EH (cell line): Measurements from ENCODE around the gene MLXIP.
A peak's percentile ranks its signal among the peaks of the same experiment; 100 is the strongest.
"Not testable (repeated sequence)": the region's sequence is repeated elsewhere in the genome, so short reads cannot be mapped to it uniquely, and the experiment has no call there.

Source experiments
- DNase-seq: peaks from one replicate; pipeline ENCODE4 v3.0.0-alpha.2; 2015; ENCODE audit warnings: low read depth

MLXIP gene

DNA sequence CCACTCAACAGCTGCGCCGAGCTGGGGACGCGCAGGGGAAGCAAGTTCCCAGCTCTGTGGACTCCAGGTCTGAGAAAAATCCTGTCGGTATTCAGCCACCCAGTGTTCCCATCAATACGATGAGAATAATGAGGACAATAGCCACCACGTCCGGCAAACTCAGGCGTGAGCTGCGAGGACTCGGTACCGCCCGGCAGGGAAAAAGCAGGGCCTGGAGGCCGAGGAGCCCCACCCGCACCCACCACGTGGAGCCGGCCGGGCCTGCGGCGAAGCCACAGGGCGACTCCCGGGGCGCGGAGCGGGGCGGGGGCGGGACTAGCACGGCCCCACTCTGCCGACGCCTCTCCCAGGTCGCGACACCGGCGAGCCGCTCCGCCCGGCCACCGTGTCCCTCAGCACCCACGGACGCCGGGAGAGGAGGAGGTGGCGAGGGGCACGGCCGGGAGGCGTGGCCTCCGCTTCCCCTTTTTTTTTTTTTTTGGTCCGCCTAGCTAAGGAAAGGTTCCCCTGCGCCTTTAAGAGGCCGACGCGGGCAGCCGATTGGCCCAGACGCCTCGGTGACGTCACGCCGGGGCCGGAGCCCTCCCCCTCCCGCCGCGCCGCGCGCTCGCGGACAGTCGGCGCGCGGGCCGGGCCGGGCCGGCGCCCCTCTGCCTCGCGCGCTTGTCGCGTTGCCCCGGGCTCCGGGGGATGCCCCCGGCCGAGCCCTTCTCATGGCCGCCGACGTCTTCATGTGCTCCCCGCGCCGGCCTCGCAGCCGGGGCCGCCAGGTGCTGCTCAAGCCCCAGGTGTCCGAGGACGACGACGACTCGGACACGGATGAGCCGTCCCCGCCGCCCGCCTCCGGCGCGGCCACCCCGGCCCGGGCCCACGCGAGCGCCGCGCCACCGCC, at the start of gene MLXIP:
Gene MLXIP, plus strand, starts transcription at position 616 of the 892 bp plus-strand sequence. Its CDS starts 98 bp downstream, at position 714.
- peak; percentile 95 for DNase-seq

DNA sequence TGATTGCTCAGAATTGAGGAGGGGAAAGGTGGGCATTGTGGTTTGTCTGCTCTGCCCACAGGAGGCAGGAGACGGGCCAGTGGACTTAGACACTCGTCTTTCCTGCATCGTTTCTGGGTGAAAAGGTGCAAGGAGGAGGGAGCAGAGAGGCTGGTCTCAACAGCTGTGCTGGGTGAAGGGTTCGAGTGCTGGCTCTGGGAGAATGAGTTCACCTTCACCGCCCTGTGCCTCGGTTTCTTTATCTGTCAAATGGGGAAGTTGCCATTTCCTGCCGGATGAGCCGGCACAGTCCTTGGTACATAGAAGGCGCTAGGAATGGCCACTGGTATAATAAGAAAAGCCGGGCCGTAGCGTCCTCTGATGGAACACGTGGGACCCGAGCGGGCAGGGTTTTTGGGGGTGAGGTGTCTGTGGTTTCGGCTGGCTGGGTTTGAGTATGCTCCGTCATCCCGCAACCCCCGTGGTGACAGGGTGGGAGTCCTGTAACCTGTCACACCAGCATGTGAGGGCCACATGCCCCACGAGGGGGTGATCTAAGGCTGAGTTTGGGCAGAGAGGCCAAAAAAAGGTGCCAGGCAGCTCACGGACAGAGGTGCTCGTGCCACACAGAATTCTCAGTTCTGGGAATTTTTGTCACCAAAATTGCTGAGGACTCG, 49.5 kb upstream of the MLXIP start:
- no peak for DNase-seq

DNA sequence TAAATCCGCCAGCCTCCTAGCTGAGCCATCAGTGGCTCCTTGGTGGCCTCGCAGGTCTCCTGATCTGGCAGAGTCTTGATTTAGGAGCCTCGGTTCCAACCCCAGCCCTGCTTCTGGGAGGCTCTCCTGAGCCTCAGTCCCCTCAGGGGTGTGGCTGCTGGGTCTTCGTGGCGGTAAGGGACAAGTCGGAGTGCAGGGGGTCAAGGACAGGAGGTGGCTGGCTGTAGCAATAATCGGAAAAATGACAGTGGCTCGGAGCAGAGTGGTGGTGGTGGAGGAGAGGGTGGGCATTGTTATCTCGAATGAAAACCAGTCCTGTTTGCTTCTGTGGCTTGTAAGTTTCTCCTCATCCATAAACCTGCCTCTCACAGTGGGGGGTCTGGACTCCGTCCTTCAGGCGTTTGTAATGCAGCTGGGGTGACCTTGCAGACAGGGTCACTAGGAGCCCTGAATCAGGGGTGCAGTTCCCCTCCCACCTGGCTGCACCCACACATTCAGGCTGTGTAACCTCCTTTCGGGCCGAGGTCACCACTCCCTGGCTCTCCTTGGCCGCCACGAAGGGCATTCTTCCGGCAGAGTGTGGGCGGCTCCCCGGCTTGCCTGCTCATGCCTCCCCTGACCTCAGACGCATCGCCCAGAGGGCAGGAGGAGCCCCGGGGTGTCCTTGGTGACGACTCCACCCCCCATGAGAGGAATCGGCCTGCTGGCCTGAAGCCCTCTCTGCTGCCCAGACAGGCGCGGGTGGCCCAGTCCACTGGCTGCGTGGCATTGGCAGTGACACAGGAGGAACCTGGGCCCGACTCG, 48.7 kb upstream of the MLXIP start:
- no peak for DNase-seq

- no peak for DNase-seq
Measured at GRCh38 chr12:122030424-122031035, 48.0 kb upstream of the MLXIP start.

- peak; percentile 40 for DNase-seq
Measured at GRCh38 chr12:122031342-122032216, 47.0 kb upstream of the MLXIP start.

GRCh38 chr12:122032580-122032979, 46.0 kb upstream of the MLXIP start:
- DNase-seq = no peak

- DNase-seq = no peak
Measured at GRCh38 chr12:122035292-122035691, 43.3 kb upstream of the MLXIP start.

GRCh38 chr12:122036153-122036552, 42.4 kb upstream of the MLXIP start:
- DNase-seq = no peak

DNA sequence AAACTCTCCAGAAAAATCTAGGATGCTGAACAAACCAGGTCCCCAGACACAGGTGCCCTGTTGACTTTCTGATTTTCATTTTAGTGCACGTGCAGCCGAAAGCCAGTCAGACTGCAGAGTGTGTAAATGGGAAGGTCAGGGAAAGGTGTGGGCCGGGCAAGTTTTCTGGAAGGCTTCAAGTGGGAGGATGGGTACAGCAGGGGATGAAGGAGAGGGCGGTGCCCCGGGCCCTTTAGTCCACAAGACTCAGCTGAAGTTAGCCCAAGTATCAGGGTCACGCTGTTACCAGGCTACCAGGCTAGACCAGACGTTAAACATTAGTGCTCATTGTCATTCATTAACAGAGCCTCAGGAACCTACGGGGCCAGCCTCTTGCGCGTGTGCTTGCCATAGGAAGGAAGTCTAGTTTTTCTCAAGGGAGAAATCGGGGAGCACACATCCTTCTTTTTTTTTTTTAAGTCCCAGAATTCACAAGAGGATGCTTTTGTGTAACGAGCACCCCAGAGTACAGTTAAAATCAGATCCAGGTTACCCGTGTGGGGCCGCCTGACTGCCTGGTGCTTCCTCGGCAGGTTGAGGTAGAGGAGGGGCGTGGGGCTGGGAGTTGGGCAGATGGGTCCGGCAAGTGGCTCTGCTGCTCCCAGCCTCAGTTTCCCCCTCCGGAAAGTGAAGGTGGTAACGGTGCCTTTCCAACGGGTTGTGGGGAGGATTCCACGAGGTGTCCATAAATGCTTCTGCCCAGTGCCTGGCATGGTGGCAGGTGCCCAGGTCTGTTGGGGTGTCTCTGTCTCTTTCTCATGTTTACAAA, 37.8 kb upstream of the MLXIP start:
- no peak for DNase-seq

DNA sequence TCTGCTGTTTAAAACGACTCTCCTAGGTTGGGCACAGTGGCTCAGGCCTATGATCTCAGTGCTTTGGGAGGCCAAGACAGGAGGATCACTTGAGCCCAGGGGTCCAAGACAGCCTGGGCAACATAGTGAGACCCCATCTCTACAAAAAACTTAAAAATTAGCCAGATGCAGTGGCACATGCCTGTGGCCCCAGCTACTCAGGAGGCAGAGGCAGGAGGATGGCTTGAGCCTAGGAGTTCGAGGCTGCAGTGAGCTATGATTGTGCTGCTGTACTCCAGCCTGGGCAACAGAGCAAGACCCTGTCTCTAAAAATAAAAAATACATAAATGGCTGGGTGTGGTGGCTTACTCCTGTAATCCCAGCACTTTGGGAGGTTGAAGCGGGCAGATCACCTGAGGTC, 37.1 kb upstream of the MLXIP start:
- DNase-seq = not testable (repeated sequence)

DNA sequence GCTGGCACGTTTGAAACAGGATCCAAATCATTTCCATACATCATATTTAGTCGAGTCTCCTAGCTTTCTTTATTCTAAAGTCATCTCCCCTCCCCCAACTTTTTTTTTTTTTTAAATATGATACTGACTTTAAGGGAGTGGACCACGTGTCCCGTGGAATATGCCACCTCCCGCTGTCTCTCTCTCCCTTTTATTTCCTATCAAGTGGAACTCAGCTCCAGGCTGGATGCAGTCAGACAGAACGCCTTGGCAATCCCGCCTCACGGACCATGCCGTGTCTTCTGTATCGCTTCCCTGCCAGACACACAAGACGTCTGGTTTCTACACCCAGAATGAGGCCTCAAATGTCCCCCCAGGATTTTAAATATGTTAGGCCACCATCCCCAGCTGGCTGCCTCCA, 35.6 kb upstream of the MLXIP start:
- no peak for DNase-seq

DNA sequence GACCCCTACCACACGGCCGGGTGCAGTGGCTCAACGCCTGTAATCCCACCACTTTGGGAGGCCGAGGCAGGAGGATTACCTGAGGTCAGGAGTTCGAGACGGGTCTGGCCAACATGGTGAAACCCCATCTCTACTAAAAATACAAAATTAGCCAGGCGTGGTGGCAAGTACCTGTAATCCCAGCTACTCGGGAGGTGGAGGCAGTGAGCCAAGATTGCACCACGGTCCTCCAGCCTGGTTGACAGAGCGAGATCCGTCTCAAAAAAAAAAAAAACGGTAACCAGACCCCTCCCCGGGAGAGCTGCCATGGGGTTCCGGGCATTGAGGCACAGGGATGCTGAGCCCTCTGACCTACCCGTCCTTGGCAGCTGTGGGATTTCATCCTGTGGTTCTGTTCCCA, 35.1 kb upstream of the MLXIP start:
- no peak for DNase-seq

- no peak for DNase-seq
Measured at GRCh38 chr12:122045262-122045661, 33.3 kb upstream of the MLXIP start.

DNA sequence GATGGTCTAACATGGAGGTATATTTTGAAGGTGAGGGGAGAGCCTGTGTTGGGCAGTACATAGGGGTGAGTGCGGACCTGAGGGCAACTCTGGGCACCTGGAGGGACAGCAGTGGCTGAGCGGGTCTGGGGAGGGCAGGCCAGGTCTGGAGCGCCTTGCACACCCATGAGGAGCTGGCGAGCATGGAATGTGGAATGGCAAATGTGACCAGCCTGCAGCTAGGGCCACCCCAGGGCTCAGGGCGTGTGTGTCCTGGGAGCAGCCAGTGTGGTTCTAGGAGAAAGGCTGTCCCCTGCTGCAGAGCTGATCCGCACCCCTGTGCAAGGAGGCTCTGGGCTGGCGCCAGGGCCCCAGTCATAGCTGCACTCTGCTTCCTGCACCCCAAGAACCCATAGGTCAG, 32.4 kb upstream of the MLXIP start:
- no peak for DNase-seq

DNA sequence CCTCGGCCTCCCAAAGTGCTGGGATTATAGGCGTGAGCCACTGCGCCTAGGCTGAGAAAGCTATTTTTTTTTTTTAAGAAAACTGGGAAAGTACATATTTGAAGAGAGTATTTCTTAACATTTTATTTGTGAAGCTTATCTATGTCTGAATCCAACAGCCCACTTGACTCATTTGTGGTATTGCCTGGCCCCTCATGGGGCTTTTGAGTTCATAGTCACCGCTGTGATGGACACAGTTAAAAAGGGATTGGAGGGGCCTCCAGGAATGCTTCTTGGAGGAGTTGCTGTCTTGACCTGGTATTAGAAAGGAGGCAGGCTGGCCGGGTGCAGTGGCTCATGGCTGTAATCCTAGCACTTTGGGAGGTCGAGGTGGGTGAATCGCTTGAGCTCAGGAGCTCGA, 30.4 kb upstream of the MLXIP start:
- peak; percentile 54 for DNase-seq

DNA sequence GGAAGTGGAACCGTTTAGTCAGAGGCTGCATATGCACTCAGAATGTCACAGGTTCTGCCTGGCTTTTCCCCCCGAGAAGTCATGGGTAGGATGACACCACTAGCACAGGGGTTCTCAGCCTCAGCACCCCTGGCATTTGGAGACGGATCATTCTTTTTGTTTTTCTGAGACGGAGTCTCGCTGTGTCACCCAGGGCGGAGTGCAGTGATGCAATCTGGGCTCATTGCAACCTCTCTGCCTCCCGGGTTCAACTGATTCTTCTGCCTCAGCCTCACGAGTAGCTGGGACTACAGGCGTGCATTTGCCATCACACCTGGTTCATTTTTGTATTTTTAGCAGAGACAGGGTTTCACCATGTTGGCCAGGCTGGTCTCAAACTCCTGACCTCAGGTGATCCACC, 28.7 kb upstream of the MLXIP start:
- DNase-seq = no peak

DNA sequence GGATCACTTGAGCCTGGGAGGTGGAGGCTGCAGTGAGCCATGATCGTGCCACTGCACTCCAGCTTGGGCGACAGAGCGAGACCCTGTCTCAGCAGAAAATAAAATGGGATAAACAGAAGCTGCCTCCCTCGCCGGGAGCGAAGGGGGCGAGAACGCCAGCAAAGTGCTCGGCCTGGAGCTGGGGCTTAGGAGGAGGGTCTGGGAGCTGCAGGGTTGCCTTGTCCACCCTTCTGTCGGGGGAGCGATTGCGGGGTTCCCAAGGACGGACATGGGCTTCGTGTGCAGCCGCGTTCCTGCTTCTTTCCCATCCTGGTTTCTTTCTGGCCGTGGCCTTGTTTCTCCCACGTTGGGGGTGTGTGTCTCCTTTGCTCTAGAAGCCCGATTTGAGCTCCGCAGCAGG, 27.9 kb upstream of the MLXIP start:
- DNase-seq = no peak

DNA sequence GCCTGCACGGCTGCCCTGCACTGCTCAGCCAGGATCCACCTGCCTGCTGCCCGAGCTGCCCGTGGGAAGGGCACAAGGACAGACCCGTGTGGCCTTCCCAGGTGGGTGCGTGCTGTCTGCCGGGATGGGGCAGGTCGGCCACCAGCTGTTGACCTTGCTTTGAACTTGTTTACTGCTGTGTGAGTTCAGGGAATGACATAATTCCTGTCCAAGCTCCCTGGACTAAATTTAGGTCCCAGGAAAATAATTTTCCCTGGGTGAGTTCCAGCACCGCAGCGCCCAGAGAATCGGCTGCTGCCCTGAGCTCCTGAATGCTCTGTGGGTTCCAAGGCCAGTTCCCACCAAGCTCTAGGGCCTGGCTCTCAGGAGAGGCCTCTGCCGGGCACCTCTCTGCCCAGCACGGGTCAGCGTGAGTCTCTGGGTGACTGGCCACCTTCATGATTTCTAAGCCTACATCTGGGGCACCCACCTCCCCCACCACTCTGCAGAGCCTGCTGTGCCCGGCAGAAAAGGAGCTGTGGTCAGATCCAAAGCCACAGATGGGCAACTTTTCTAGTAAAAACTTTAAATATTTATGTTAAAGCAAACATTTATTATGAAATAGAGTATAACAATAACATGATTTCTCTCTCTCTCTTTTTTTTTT, 27.2 kb upstream of the MLXIP start:
- DNase-seq = no peak

DNA sequence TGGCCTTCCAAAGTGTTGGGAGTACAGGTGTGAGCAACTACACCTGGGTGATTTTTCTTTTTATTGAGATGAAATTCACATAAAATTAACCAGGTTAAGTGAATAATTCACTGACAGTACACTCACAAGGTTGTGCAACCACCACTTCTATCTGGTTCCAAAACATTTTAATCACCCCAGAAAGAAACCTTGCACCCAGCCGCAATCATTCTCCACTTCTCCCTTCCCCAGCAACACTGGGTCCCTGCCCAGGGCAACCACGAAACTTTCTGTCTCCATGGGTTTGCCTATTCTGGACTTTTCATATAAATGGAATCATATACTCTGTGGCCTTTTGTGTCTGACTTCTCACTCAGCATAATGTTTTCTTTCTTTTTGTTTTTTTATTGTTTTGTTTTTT, 26.3 kb upstream of the MLXIP start:
- DNase-seq = no peak
